HEK293 (cell line): ENCODE results near the gene ZNF506.
"Not testable (repeated sequence)": the region's sequence is repeated elsewhere in the genome, so short reads cannot be mapped to it uniquely, and the experiment has no call there.

ENCODE experiments used
- CTCF ChIA-PET: fragments of 350-600 bp; formaldehyde crosslinking; extraction: SDS; loops from one replicate; lab custom pipeline; 2021; ENCODE audit warnings: antibody characterized with exemption; lab: Yijun Ruan, JAX
- POLR2A ChIA-PET: fragments of 300-600 bp; formaldehyde crosslinking; extraction: SDS; loops from one replicate; lab custom pipeline; 2020; ENCODE audit warnings: antibody characterized with exemption, inconsistent platforms; lab: Yijun Ruan, JAX
- H3K27ac ChIP-seq: fragments of 200-500 bp; sonication (Bioruptor generic); 2 replicates; pipeline ENCODE4 v1.5.1; 2014; ENCODE audit warnings: low read depth, low read length, control low read depth, inconsistent platforms; ENCODE audit errors: extremely low read depth
- H3K36me3 ChIP-seq, 2 experiments: fragments of 200-500 bp in 1 of 2; sonication (Bioruptor generic) in 1 of 2; 1 replicate in 1 of 2; 2 replicates in 1 of 2; pipeline ENCODE4 v1.5.1; 2014 to 2017; ENCODE audit warnings: inconsistent platforms in 2 of 2, low read length in 2 of 2; ENCODE audit not compliant: control insufficient read depth in 2 of 2, insufficient read depth in 1 of 2
- H3K4me1 ChIP-seq: fragments of 200-500 bp; sonication (Bioruptor generic); 2 replicates; pipeline ENCODE4 v1.5.1; 2014; ENCODE audit warnings: mild to moderate bottlenecking, low read length, inconsistent platforms; ENCODE audit not compliant: control insufficient read depth, insufficient read depth
- H3K4me3 ChIP-seq: 2 replicates; pipeline ENCODE4 v1.5.1; 2011; ENCODE audit warnings: low read depth, mild to moderate bottlenecking, control low read depth, low read length, moderate library complexity
- H3K9me3 ChIP-seq: fragments of 200-500 bp; sonication (Bioruptor generic); 2 replicates; pipeline ENCODE4 v1.5.1; 2014; ENCODE audit warnings: low read depth, low read length, inconsistent platforms; ENCODE audit not compliant: control insufficient read depth, insufficient read depth
- AEBP2 ChIP-seq: fragments of 450-650 bp; formaldehyde crosslinking; IDR thresholded peaks from 2 replicates; pipeline ENCODE4 v1.5.1; 2016; ENCODE audit warnings: missing biosample characterization, missing genetic modification characterization, borderline replicate concordance
- BCL11A ChIP-seq: fragments of 450-650 bp; formaldehyde crosslinking; IDR thresholded peaks from 2 replicates; pipeline ENCODE4 v1.5.1; 2016; ENCODE audit warnings: low read depth, missing biosample characterization, missing genetic modification characterization
- GLI2 ChIP-seq: fragments of 450-650 bp; formaldehyde crosslinking; IDR thresholded peaks from 2 replicates; pipeline ENCODE4; 2017; ENCODE audit warnings: missing biosample characterization, missing genetic modification characterization, low read depth, borderline replicate concordance
- GLIS2 ChIP-seq: fragments of 450-650 bp; formaldehyde crosslinking; IDR thresholded peaks from 2 replicates; pipeline ENCODE4 v1.5.1; 2016; ENCODE audit warnings: missing biosample characterization, missing genetic modification characterization
- HOXD13 ChIP-seq: sonication (generic); formaldehyde crosslinking; IDR thresholded peaks from 2 replicates; pipeline ENCODE4 v1.8.0; 2022; ENCODE audit warnings: missing genetic modification reagents, borderline replicate concordance
- KLF1 ChIP-seq: fragments of 450-650 bp; formaldehyde crosslinking; IDR thresholded peaks from 2 replicates; pipeline ENCODE4 v1.5.1; 2016; ENCODE audit warnings: missing biosample characterization, missing genetic modification characterization
- KLF16 ChIP-seq: fragments of 450-650 bp; formaldehyde crosslinking; IDR thresholded peaks from 2 replicates; pipeline ENCODE4 v1.5.1; 2017; ENCODE audit warnings: missing biosample characterization, missing genetic modification characterization
- SP7 ChIP-seq: fragments of 450-650 bp; formaldehyde crosslinking; IDR thresholded peaks from 2 replicates; pipeline ENCODE4 v1.5.1; 2016; ENCODE audit warnings: missing biosample characterization, missing genetic modification characterization
- ZBTB49 ChIP-seq: fragments of 450-650 bp; formaldehyde crosslinking; IDR thresholded peaks from 2 replicates; pipeline ENCODE4 v1.5.1; 2016; ENCODE audit warnings: missing biosample characterization, missing genetic modification characterization, low read depth
- ZFHX2 ChIP-seq: fragments of 450-650 bp; formaldehyde crosslinking; conservative IDR thresholded peaks from 2 replicates; pipeline ENCODE4 v1.5.1; 2016; ENCODE audit warnings: missing biosample characterization, missing genetic modification characterization
- ZNF146 ChIP-seq: fragments of 450-650 bp; formaldehyde crosslinking; IDR thresholded peaks from 2 replicates; pipeline ENCODE4 v1.5.1; 2016; ENCODE audit warnings: missing biosample characterization, missing genetic modification characterization
- ZNF175 ChIP-seq: fragments of 450-650 bp; formaldehyde crosslinking; IDR thresholded peaks from 2 replicates; pipeline ENCODE4 v1.5.1; 2016; ENCODE audit warnings: missing biosample characterization, missing genetic modification characterization
- ZNF404 ChIP-seq: fragments of 450-650 bp; formaldehyde crosslinking; IDR thresholded peaks from 2 replicates; pipeline ENCODE4 v1.5.1; 2017; ENCODE audit warnings: missing biosample characterization, missing genetic modification characterization
- ZNF529 ChIP-seq: fragments of 450-650 bp; formaldehyde crosslinking; IDR thresholded peaks from 2 replicates; pipeline ENCODE4 v1.5.1; 2017; ENCODE audit warnings: missing genetic modification characterization, missing biosample characterization; ENCODE audit not compliant: insufficient replicate concordance
- ZNF544 ChIP-seq: fragments of 450-650 bp; formaldehyde crosslinking; IDR thresholded peaks from 2 replicates; pipeline ENCODE4 v1.5.0; 2017; ENCODE audit warnings: missing biosample characterization, missing genetic modification characterization
- ZNF549 ChIP-seq: fragments of 450-650 bp; IDR thresholded peaks from 2 replicates; pipeline ENCODE4 v1.5.1; 2018; ENCODE audit warnings: missing biosample characterization, missing genetic modification characterization, mild to moderate bottlenecking, inconsistent platforms, moderate library complexity
- ZNF645 ChIP-seq: fragments of 450-650 bp; formaldehyde crosslinking; IDR thresholded peaks from 2 replicates; pipeline ENCODE4; 2016; ENCODE audit warnings: missing biosample characterization, missing genetic modification characterization
- ZNF660 ChIP-seq: fragments of 450-650 bp; IDR thresholded peaks from 2 replicates; pipeline ENCODE4 v1.5.1; 2018; ENCODE audit warnings: missing biosample characterization, mild to moderate bottlenecking, missing genetic modification characterization
- ZNF792 ChIP-seq: fragments of 450-650 bp; formaldehyde crosslinking; IDR thresholded peaks from 2 replicates; pipeline ENCODE4 v1.5.1; 2016; ENCODE audit warnings: missing biosample characterization, missing genetic modification characterization
- ZNF843 ChIP-seq: fragments of 450-650 bp; formaldehyde crosslinking; IDR thresholded peaks from 2 replicates; pipeline ENCODE4 v1.5.1; 2016; ENCODE audit warnings: missing biosample characterization, missing genetic modification characterization

ZNF506 gene

GRCh38 chr19:19817357-19817756 lies 4.2 kb downstream of the ZNF506 start (continued):
- TF ChIP-seq ZNF843 (tag by site-specific recombination), result no peak

- CTCF ChIA-PET, result no interaction called here
- TF ChIP-seq ZNF529 (tag by site-specific recombination) (no peak), ZNF146 (tag by site-specific recombination) (no peak), GLIS2 (tag by site-specific recombination) (no peak), ZNF175 (tag by site-specific recombination) (no peak), HOXD13 (CRISPR knock-in tag) (no peak), ZNF549 (tag by site-specific recombination) (no peak), ZNF404 (tag by site-specific recombination) (no peak), ZNF544 (tag by site-specific recombination) (no peak), KLF1 (tag by site-specific recombination) (no peak), ZFHX2 (tag by site-specific recombination) (no peak), GLI2 (tag by site-specific recombination) (no peak), BCL11A (no peak), ZNF645 (tag by site-specific recombination) (no peak), SP7 (tag by site-specific recombination) (no peak), ZNF792 (tag by site-specific recombination) (no peak), ZNF660 (tag by site-specific recombination) (no peak), KLF16 (tag by site-specific recombination) (no peak), AEBP2 (tag by site-specific recombination) (no peak), ZBTB49 (tag by site-specific recombination) (no peak)
- POLR2A ChIA-PET, result interaction anchor here (1.3 kb wide), 1 partner anchor 34 kb away, joined by 3 read pairs; no protein-coding TSS in a partner anchor
- H3K4me1 ChIP-seq, result no peaks in the 10 kb centered on the region
- H3K27ac ChIP-seq, result no peak overlapping the region
- peaks cover 5 to 16% of the 10 kb centered on the region in 2 experiments; a peak in 2 of 3 replicates for H3K36me3 ChIP-seq
- H3K9me3 ChIP-seq, result no peaks in the 10 kb centered on the region
- no peak overlapping the region for H3K4me3 ChIP-seq
These were observed 4.9 kb downstream of the ZNF506 start for GRCh38 chr19:19816679-19817078.

GRCh38 chr19:19811999-19812398 lies 9.6 kb downstream of the ZNF506 start:
- POLR2A ChIA-PET, result interaction anchor here (2.3 kb wide), 1 partner anchor 9 kb away, joined by 13 read pairs; the partner anchor contains the start of gene ZNF506
- H3K36me3 ChIP-seq, H3K27ac ChIP-seq, CTCF ChIA-PET, H3K4me1 ChIP-seq, H3K9me3 ChIP-seq, H3K4me3 ChIP-seq: not testable (repeated sequence)
